B cell (primary cell): ENCODE results near the gene MYADML2. TPM values are rescaled to one million over a fixed set of nuclear protein-coding genes. Genes with fewer than 3 reads are reported as not detected.

Experiments
- ATAC-seq: fragments of 200-7000 bp; cut with Tn5 transposase; one replicate; pipeline ENCODE4 v1.10.0; 2021; ENCODE audit warnings: low read depth, mild to moderate bottlenecking, moderate number of reproducible peaks, moderate library complexity
- CTCF ChIA-PET: fragments of 350-600 bp; sonication (Branson Sonifier 250); formaldehyde crosslinking; loops from one replicate; lab custom pipeline; 2021; ENCODE audit warnings: antibody characterized with exemption, inconsistent platforms; lab: Charles Lee
- POLR2A ChIA-PET: fragments of 350-600 bp; sonication (Branson Sonifier 250); formaldehyde crosslinking; loops from one replicate; lab custom pipeline; 2021; ENCODE audit warnings: antibody characterized with exemption; lab: Charles Lee
- DNase-seq: peaks from one replicate; pipeline ENCODE4 v3.0.0; 2013
- H2AFZ ChIP-seq: 2 replicates; pipeline ENCODE4 v1.6.1; 2012; ENCODE audit warnings: mild to moderate bottlenecking, low read depth, low read length; ENCODE audit not compliant: insufficient read depth, poor library complexity, severe bottlenecking
- H3K27ac ChIP-seq, 2 donors: 1 replicate in 1 of 2; 2 replicates in 1 of 2; pipeline ENCODE4 v1.5.1; 2012 to 2013; ENCODE audit warnings: low read length in 2 of 2, mild to moderate bottlenecking in 2 of 2, moderate library complexity in 1 of 2
- H3K27me3 ChIP-seq, 4 experiments: fragments of 200-600 bp in 1 of 4; sonication (generic) in 1 of 4; replicated peaks in 1 of 4; 1 replicate in 2 of 4; 2 replicates in 2 of 4; pipeline versions ENCODE4 v1.6.1 to v1.7.0; 2013 to 2016; ENCODE audit warnings: low read length in 3 of 4, mild to moderate bottlenecking in 2 of 4, mixed read lengths in 1 of 4, moderate library complexity in 1 of 4; ENCODE audit not compliant: insufficient read depth in 4 of 4, control insufficient read depth in 3 of 4; ENCODE audit errors: control extremely low read depth in 1 of 4
- H3K36me3 ChIP-seq, 2 experiments: replicated peaks in 1 of 2; 1 replicate in 1 of 2; 2 replicates in 1 of 2; pipeline versions ENCODE4 v1.6.1 to v1.7.1; 2013; ENCODE audit warnings: low read length in 1 of 2; ENCODE audit not compliant: insufficient read depth in 2 of 2, control insufficient read depth in 1 of 2; ENCODE audit errors: control extremely low read depth in 1 of 2, extremely low read depth in 1 of 2
- H3K4me1 ChIP-seq, 2 donors: fragments of 200-600 bp in 1 of 2; sonication (generic) in 1 of 2; 1 replicate in 1 of 2; 2 replicates in 1 of 2; pipeline versions ENCODE4 v1.5.1 to v1.6.1; 2013 to 2017; ENCODE audit warnings: low read length in 2 of 2; ENCODE audit not compliant: control insufficient read depth in 2 of 2, insufficient read depth in 2 of 2
- H3K4me2 ChIP-seq: replicated peaks from 2 replicates; pipeline ENCODE3; 2012; ENCODE audit warnings: mild to moderate bottlenecking, low read depth, low read length; ENCODE audit not compliant: poor library complexity, severe bottlenecking
- H3K4me3 ChIP-seq, 5 experiments: fragments of 200-600 bp in 1 of 5; sonication (generic) in 1 of 5; 1 replicate in 3 of 5; 2 replicates in 2 of 5; pipeline versions ENCODE4 v1.5.1 to v1.7.0; 2011 to 2016; ENCODE audit warnings: low read length in 4 of 5, mild to moderate bottlenecking in 4 of 5, low read depth in 2 of 5, control low read depth in 1 of 5, moderate library complexity in 1 of 5; ENCODE audit not compliant: insufficient read depth in 1 of 5; ENCODE audit errors: control extremely low read depth in 1 of 5, extremely low read depth in 1 of 5
- H3K79me2 ChIP-seq: fragments of 200-600 bp; sonication (generic); one replicate; pipeline ENCODE4 v1.6.0; 2016; ENCODE audit warnings: low read length; ENCODE audit not compliant: control insufficient read depth, insufficient read depth
- H3K9ac ChIP-seq: fragments of 200-600 bp; sonication (generic); 2 replicates; pipeline ENCODE4 v1.6.1; 2017; ENCODE audit warnings: mild to moderate bottlenecking, low read length, moderate library complexity
- H3K9me3 ChIP-seq, 3 donors: one replicate each; pipeline versions ENCODE4 v1.6.1 to v1.7.1; 2013; ENCODE audit warnings: low read length in 2 of 3; ENCODE audit not compliant: control insufficient read depth in 2 of 3, insufficient read depth in 1 of 3; ENCODE audit errors: control extremely low read depth in 1 of 3
- H4K20me1 ChIP-seq: 2 replicates; pipeline ENCODE4 v1.6.0; 2012; ENCODE audit warnings: mild to moderate bottlenecking, low read length; ENCODE audit not compliant: insufficient read depth, control insufficient read depth, poor library complexity, severe bottlenecking
- H3K27ac Mint-ChIP-seq: one replicate; pipeline ENCODE4 v1.8.0; 2021; ENCODE audit warnings: mixed read lengths
- H3K27me3 Mint-ChIP-seq: one replicate; pipeline ENCODE4 v1.8.0; 2021; ENCODE audit warnings: mixed read lengths
- H3K4me1 Mint-ChIP-seq: one replicate; pipeline ENCODE4 v1.8.0; 2021; ENCODE audit warnings: mixed read lengths
- H3K4me3 Mint-ChIP-seq: one replicate; pipeline ENCODE4 v1.8.0; 2021; ENCODE audit warnings: mixed read lengths
- H3K9me3 Mint-ChIP-seq: one replicate; pipeline ENCODE4 v1.8.0; 2022; ENCODE audit warnings: mixed read lengths; ENCODE audit not compliant: insufficient read depth
- CTCF ChIP-seq: fragments of 200-600 bp; IDR thresholded peaks from one replicate; pipeline ENCODE4 v1.8.0; 2022; ENCODE audit warnings: antibody characterized with exemption, mild to moderate bottlenecking
- EZH2 ChIP-seq: IDR thresholded peaks from 2 replicates; pipeline ENCODE4 v1.6.1; 2012; ENCODE audit warnings: borderline replicate concordance, low read depth, mild to moderate bottlenecking, moderate library complexity, low read length; ENCODE audit not compliant: insufficient read depth, poor library complexity, severe bottlenecking
- WGBS: methylation state at CpG from one replicate; pipeline ENCODE4 v1.1.5; 2013; ENCODE audit warnings: missing lambda C conversion rate; ENCODE audit not compliant: insufficient coverage; 5-methylcytosine and 5-hydroxymethylcytosine counted together
- intact Hi-C: fragments of 100-400 bp; cut with micrococcal nuclease; formaldehyde crosslinking; loops from one replicate; pipeline ENCODE4 v1.10.0; 2022
- polyA plus RNA-seq: library from polyadenylated mRNA; depleted of rRNA; stranded (reverse); fragments of >200 nt; gene quantifications from 2 replicates; pipeline ENCODE4 v1.2.3, GENCODE V29; 2012
- total RNA-seq, 2 donors: library from RNA; stranded (reverse); fragments of 120-200 nt in 1 of 2; gene quantifications; 1 replicate in 1 of 2; 2 replicates in 1 of 2; pipeline versions ENCODE4 v1.2.3 to v1.2.4, GENCODE V29; 2013 to 2022

The MYADML2 gene
- total and polyA plus RNA-seq, 2 donors (not counting 1 experiment from before 2014, with no cell fraction given): not detected

- Histone ChIP-seq H4K20me1 (no peaks in the 10 kb centered on the region), H3K4me2 (no peak overlapping the region), H3K79me2 (no peaks in the 10 kb centered on the region), H3K36me3 (no peaks in the 10 kb centered on the region), H3K27me3 (peaks cover 0 to 53% (median 26%) of the 10 kb centered on the region in 4 experiments), H3K9me3 (peaks cover 0 to 10% (median 0%) of the 10 kb centered on the region in 3 donors), H3K27ac (no peak overlapping the region), H2AFZ (no peak overlapping the region), H3K9ac (no peak overlapping the region), H3K4me1 (peaks cover 15 to 16% of the 10 kb centered on the region in 2 donors), H3K4me3 (no peak overlapping the region)
- ChIA-PET POLR2A (no interaction called here), CTCF (interaction anchor here (1.1 to 1.3 kb wide), 2 partner anchors 11 to 198 kb away, joined by 4 read pairs; no protein-coding TSS in a partner anchor)
- DNase-seq (no peak), ATAC-seq (no peak)
- Mint-ChIP-seq H3K27me3 (peaks cover 15% of the 10 kb centered on the region), H3K9me3 (no peaks in the 10 kb centered on the region), H3K27ac (no peak overlapping the region), H3K4me1 (peaks cover 1% of the 10 kb centered on the region), H3K4me3 (no peak overlapping the region)
- WGBS: 94% methylated on average over 11 of the region's 13 CpGs
- no peak for TF ChIP-seq CTCF
- no peak for TF ChIP-seq EZH2
- intact Hi-C loops: no loop called here
These were observed 8.9 kb upstream of the MYADML2 start for GRCh38 chr17:81955756-81956544.
